GM23338 (cell line): Measurements from ENCODE around the gene FRK.

ENCODE experiments used
- EZH2 ChIP-seq: fragments of 200-600 bp; sonication (generic); IDR thresholded peaks from one replicate; pipeline ENCODE4 v1.8.0; 2017; ENCODE audit warnings: antibody characterized with exemption, mild to moderate bottlenecking, low read depth; ENCODE audit not compliant: unreplicated experiment
- TF ChIP-seq, protein P1 (sequence below), 2 experiments: fragments of 200-600 bp in 1 of 2; sonication (generic) in 1 of 2; conservative IDR thresholded peaks; 2 replicates each; pipeline versions ENCODE4 v1.5.1 to v1.6.1; 2016 to 2017; ENCODE audit warnings: antibody characterized with exemption in 2 of 2, low read depth in 2 of 2, mild to moderate bottlenecking in 2 of 2, moderate library complexity in 1 of 2

- TF ChIP-seq EZH2, result no peak
- TF ChIP-seq, protein P1, sequence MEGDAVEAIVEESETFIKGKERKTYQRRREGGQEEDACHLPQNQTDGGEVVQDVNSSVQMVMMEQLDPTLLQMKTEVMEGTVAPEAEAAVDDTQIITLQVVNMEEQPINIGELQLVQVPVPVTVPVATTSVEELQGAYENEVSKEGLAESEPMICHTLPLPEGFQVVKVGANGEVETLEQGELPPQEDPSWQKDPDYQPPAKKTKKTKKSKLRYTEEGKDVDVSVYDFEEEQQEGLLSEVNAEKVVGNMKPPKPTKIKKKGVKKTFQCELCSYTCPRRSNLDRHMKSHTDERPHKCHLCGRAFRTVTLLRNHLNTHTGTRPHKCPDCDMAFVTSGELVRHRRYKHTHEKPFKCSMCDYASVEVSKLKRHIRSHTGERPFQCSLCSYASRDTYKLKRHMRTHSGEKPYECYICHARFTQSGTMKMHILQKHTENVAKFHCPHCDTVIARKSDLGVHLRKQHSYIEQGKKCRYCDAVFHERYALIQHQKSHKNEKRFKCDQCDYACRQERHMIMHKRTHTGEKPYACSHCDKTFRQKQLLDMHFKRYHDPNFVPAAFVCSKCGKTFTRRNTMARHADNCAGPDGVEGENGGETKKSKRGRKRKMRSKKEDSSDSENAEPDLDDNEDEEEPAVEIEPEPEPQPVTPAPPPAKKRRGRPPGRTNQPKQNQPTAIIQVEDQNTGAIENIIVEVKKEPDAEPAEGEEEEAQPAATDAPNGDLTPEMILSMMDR (conservative IDR thresholded peaks at IDR 0.05; ENCODE audit: low read depth in 2 of 2), result no peak
These were observed 84.3 kb downstream of the FRK start for GRCh38 chr6:115976321-115976870.
